B cell (primary cell): ENCODE results near the gene DNHD1. TPM values are rescaled to one million over a fixed set of nuclear protein-coding genes. Genes with fewer than 3 reads are reported as not detected.

ENCODE experiments used
- ATAC-seq: fragments of 200-7000 bp; cut with Tn5 transposase; one replicate; pipeline ENCODE4 v1.10.0; 2021; ENCODE audit warnings: low read depth, mild to moderate bottlenecking, moderate number of reproducible peaks, moderate library complexity
- CTCF ChIA-PET: fragments of 350-600 bp; sonication (Branson Sonifier 250); formaldehyde crosslinking; loops from one replicate; lab custom pipeline; 2021; ENCODE audit warnings: antibody characterized with exemption, inconsistent platforms; lab: Charles Lee
- POLR2A ChIA-PET: fragments of 350-600 bp; sonication (Branson Sonifier 250); formaldehyde crosslinking; loops from one replicate; lab custom pipeline; 2021; ENCODE audit warnings: antibody characterized with exemption; lab: Charles Lee
- DNase-seq: peaks from one replicate; pipeline ENCODE4 v3.0.0; 2013
- H2AFZ ChIP-seq: 2 replicates; pipeline ENCODE4 v1.6.1; 2012; ENCODE audit warnings: mild to moderate bottlenecking, low read depth, low read length; ENCODE audit not compliant: insufficient read depth, poor library complexity, severe bottlenecking
- H3K27ac ChIP-seq, 2 donors: 1 replicate in 1 of 2; 2 replicates in 1 of 2; pipeline ENCODE4 v1.5.1; 2012 to 2013; ENCODE audit warnings: low read length in 2 of 2, mild to moderate bottlenecking in 2 of 2, moderate library complexity in 1 of 2
- H3K27me3 ChIP-seq, 4 experiments: fragments of 200-600 bp in 1 of 4; sonication (generic) in 1 of 4; replicated peaks in 1 of 4; 1 replicate in 2 of 4; 2 replicates in 2 of 4; pipeline versions ENCODE4 v1.6.1 to v1.7.0; 2013 to 2016; ENCODE audit warnings: low read length in 3 of 4, mild to moderate bottlenecking in 2 of 4, mixed read lengths in 1 of 4, moderate library complexity in 1 of 4; ENCODE audit not compliant: insufficient read depth in 4 of 4, control insufficient read depth in 3 of 4; ENCODE audit errors: control extremely low read depth in 1 of 4
- H3K36me3 ChIP-seq, 2 experiments: replicated peaks in 1 of 2; 1 replicate in 1 of 2; 2 replicates in 1 of 2; pipeline versions ENCODE4 v1.6.1 to v1.7.1; 2013; ENCODE audit warnings: low read length in 1 of 2; ENCODE audit not compliant: insufficient read depth in 2 of 2, control insufficient read depth in 1 of 2; ENCODE audit errors: control extremely low read depth in 1 of 2, extremely low read depth in 1 of 2
- H3K4me1 ChIP-seq, 2 donors: fragments of 200-600 bp in 1 of 2; sonication (generic) in 1 of 2; 1 replicate in 1 of 2; 2 replicates in 1 of 2; pipeline versions ENCODE4 v1.5.1 to v1.6.1; 2013 to 2017; ENCODE audit warnings: low read length in 2 of 2; ENCODE audit not compliant: control insufficient read depth in 2 of 2, insufficient read depth in 2 of 2
- H3K4me2 ChIP-seq: replicated peaks from 2 replicates; pipeline ENCODE3; 2012; ENCODE audit warnings: mild to moderate bottlenecking, low read depth, low read length; ENCODE audit not compliant: poor library complexity, severe bottlenecking
- H3K4me3 ChIP-seq, 5 experiments: fragments of 200-600 bp in 1 of 5; sonication (generic) in 1 of 5; 1 replicate in 3 of 5; 2 replicates in 2 of 5; pipeline versions ENCODE4 v1.5.1 to v1.7.0; 2011 to 2016; ENCODE audit warnings: low read length in 4 of 5, mild to moderate bottlenecking in 4 of 5, low read depth in 2 of 5, control low read depth in 1 of 5, moderate library complexity in 1 of 5; ENCODE audit not compliant: insufficient read depth in 1 of 5; ENCODE audit errors: control extremely low read depth in 1 of 5, extremely low read depth in 1 of 5
- H3K79me2 ChIP-seq: fragments of 200-600 bp; sonication (generic); one replicate; pipeline ENCODE4 v1.6.0; 2016; ENCODE audit warnings: low read length; ENCODE audit not compliant: control insufficient read depth, insufficient read depth
- H3K9ac ChIP-seq: fragments of 200-600 bp; sonication (generic); 2 replicates; pipeline ENCODE4 v1.6.1; 2017; ENCODE audit warnings: mild to moderate bottlenecking, low read length, moderate library complexity
- H3K9me3 ChIP-seq, 3 donors: one replicate each; pipeline versions ENCODE4 v1.6.1 to v1.7.1; 2013; ENCODE audit warnings: low read length in 2 of 3; ENCODE audit not compliant: control insufficient read depth in 2 of 3, insufficient read depth in 1 of 3; ENCODE audit errors: control extremely low read depth in 1 of 3
- H4K20me1 ChIP-seq: 2 replicates; pipeline ENCODE4 v1.6.0; 2012; ENCODE audit warnings: mild to moderate bottlenecking, low read length; ENCODE audit not compliant: insufficient read depth, control insufficient read depth, poor library complexity, severe bottlenecking
- H3K27ac Mint-ChIP-seq: one replicate; pipeline ENCODE4 v1.8.0; 2021; ENCODE audit warnings: mixed read lengths
- H3K27me3 Mint-ChIP-seq: one replicate; pipeline ENCODE4 v1.8.0; 2021; ENCODE audit warnings: mixed read lengths
- H3K4me1 Mint-ChIP-seq: one replicate; pipeline ENCODE4 v1.8.0; 2021; ENCODE audit warnings: mixed read lengths
- H3K4me3 Mint-ChIP-seq: one replicate; pipeline ENCODE4 v1.8.0; 2021; ENCODE audit warnings: mixed read lengths
- H3K9me3 Mint-ChIP-seq: one replicate; pipeline ENCODE4 v1.8.0; 2022; ENCODE audit warnings: mixed read lengths; ENCODE audit not compliant: insufficient read depth
- CTCF ChIP-seq: fragments of 200-600 bp; IDR thresholded peaks from one replicate; pipeline ENCODE4 v1.8.0; 2022; ENCODE audit warnings: antibody characterized with exemption, mild to moderate bottlenecking
- EZH2 ChIP-seq: IDR thresholded peaks from 2 replicates; pipeline ENCODE4 v1.6.1; 2012; ENCODE audit warnings: borderline replicate concordance, low read depth, mild to moderate bottlenecking, moderate library complexity, low read length; ENCODE audit not compliant: insufficient read depth, poor library complexity, severe bottlenecking
- WGBS: methylation state at CpG from one replicate; pipeline ENCODE4 v1.1.5; 2013; ENCODE audit warnings: missing lambda C conversion rate; ENCODE audit not compliant: insufficient coverage; 5-methylcytosine and 5-hydroxymethylcytosine counted together
- intact Hi-C: fragments of 100-400 bp; cut with micrococcal nuclease; formaldehyde crosslinking; loops from one replicate; pipeline ENCODE4 v1.10.0; 2022
- polyA plus RNA-seq: library from polyadenylated mRNA; depleted of rRNA; stranded (reverse); fragments of >200 nt; gene quantifications from 2 replicates; pipeline ENCODE4 v1.2.3, GENCODE V29; 2012
- total RNA-seq, 2 donors: library from RNA; stranded (reverse); fragments of 120-200 nt in 1 of 2; gene quantifications; 1 replicate in 1 of 2; 2 replicates in 1 of 2; pipeline versions ENCODE4 v1.2.3 to v1.2.4, GENCODE V29; 2013 to 2022

The DNHD1 gene
- total and polyA plus RNA-seq, 2 donors (not counting 1 experiment from before 2014, with no cell fraction given) = 53.9 to 58.2 TPM

GRCh38 chr11:6559369-6559768, 62.3 kb downstream of the DNHD1 start:
- ATAC-seq (no peak), DNase-seq (no peak)
- intact Hi-C loops = no loop called here
- no peak overlapping the region for H3K4me3 ChIP-seq
- ChIA-PET CTCF (interaction anchor here (1.1 kb wide), 1 partner anchor 196 kb away, joined by 4 read pairs; no protein-coding TSS in a partner anchor), POLR2A (no interaction called here)
- H3K27ac ChIP-seq = no peak overlapping the region
- no peaks in the 10 kb centered on the region for H3K27me3 ChIP-seq
- 83% methylated on average over 1 of the region's 1 CpG for WGBS
- H3K36me3 ChIP-seq = peaks cover 0 to 2% of the 10 kb centered on the region in 2 experiments
- Mint-ChIP-seq H3K4me3 (no peak overlapping the region), H3K27ac (no peak overlapping the region), H3K9me3 (no peaks in the 10 kb centered on the region), H3K4me1 (no peaks in the 10 kb centered on the region), H3K27me3 (no peaks in the 10 kb centered on the region)
- H3K9me3 ChIP-seq = no peaks in the 10 kb centered on the region
- no peaks in the 10 kb centered on the region for H4K20me1 ChIP-seq
- no peaks in the 10 kb centered on the region for H3K79me2 ChIP-seq
- no peak overlapping the region for H2AFZ ChIP-seq
- no peak overlapping the region for H3K9ac ChIP-seq
- H3K4me1 ChIP-seq = no peaks in the 10 kb centered on the region
- TF ChIP-seq EZH2 (no peak), CTCF (no peak)
- H3K4me2 ChIP-seq = no peak overlapping the region

- no peak overlapping the region for H3K27ac Mint-ChIP-seq
- Histone ChIP-seq H3K9ac (no peak overlapping the region), H3K79me2 (no peaks in the 10 kb centered on the region), H3K27ac (no peak overlapping the region), H3K36me3 (peaks cover 0 to 2% of the 10 kb centered on the region in 2 experiments), H3K4me2 (no peak overlapping the region), H3K27me3 (no peaks in the 10 kb centered on the region), H3K9me3 (no peaks in the 10 kb centered on the region), H2AFZ (no peak overlapping the region), H3K4me3 (no peak overlapping the region), H4K20me1 (no peaks in the 10 kb centered on the region), H3K4me1 (no peaks in the 10 kb centered on the region)
- no peak for DNase-seq
- TF ChIP-seq EZH2 = no peak
- no peak for TF ChIP-seq CTCF
- CTCF ChIA-PET = interaction anchor here (0.9 to 1.2 kb wide), 2 partner anchors 55 to 106 kb away, joined by 3 to 4 read pairs; no protein-coding TSS in a partner anchor
- POLR2A ChIA-PET = no interaction called here
- no peaks in the 10 kb centered on the region for H3K4me1 Mint-ChIP-seq
- H3K9me3 Mint-ChIP-seq = no peaks in the 10 kb centered on the region
- H3K27me3 Mint-ChIP-seq = no peaks in the 10 kb centered on the region
- intact Hi-C loops = no loop called here
- no CpG with 5 or more reads among the region's 3 CpGs for WGBS
- no peak overlapping the region for H3K4me3 Mint-ChIP-seq
- no peak for ATAC-seq
Observed at GRCh38 chr11:6561288-6561687, 64.2 kb downstream of the DNHD1 start.
